ENCODE measurements around the gene SFSWAP. TPM values are rescaled to one million over a fixed set of nuclear protein-coding genes. Genes with fewer than 3 reads are reported as not detected.

Gene SFSWAP
- total RNA-seq, 2 donors from 2014 or later: 80.0 to 87.8 TPM

GRCh38 chr12:131683266-131684014, 27.4 kb upstream of the SFSWAP start:
- Mint-ChIP-seq H3K4me3 (no peak overlapping the region), H3K27ac (no peak overlapping the region), H3K4me1 (peaks cover 5% of the 10 kb centered on the region), H3K36me3 (ENCODE audit: low read depth) (no peaks in the 10 kb centered on the region), H3K27me3 (no peaks in the 10 kb centered on the region)
- no peak for DNase-seq
- no peak for ATAC-seq
- H3K9me3 ChIP-seq (ENCODE audit: control insufficient read depth, low read length, poor library complexity, severe bottlenecking): peaks cover 2% of the 10 kb centered on the region

DNA sequence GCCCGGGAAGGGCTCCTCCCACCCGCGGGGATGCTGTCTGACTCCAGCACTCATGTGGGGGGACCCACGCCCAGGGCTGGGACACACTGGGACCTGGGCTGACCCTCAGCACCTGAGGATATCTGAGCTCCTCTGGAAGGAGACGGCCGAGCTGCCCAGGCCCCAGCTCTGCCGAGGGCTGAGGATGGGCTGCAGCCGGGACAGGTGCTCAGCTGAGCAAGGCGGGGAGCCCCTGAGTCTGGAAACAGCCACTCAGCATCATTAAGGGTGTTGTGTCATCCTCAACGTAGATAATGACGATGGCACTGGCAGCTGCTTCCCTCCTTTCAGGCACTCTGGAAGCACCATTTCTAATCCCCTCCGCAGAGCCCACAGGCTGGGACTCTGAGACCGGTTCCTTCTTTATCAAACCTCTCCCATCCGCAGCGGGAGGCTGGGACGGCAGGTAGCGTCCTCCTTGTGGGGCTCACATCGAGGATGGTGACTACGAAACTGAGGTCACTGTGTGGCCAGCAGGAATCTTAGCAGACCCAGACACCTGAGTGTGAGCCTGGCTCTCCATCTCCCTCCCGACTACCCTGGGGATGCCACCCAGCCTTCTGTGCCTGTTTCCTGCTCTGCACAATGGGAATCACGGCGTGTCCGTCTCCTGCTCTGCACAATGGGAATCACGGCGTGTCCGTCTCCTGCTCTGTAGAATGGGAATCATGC, 26.7 kb upstream of the SFSWAP start:
- DNase-seq (no peak), ATAC-seq (no peak)
- H3K4me3 Mint-ChIP-seq: no peak overlapping the region
- peaks cover 2% of the 10 kb centered on the region for H3K9me3 ChIP-seq (ENCODE audit: control insufficient read depth, low read length, poor library complexity, severe bottlenecking)
- peaks cover 5% of the 10 kb centered on the region for H3K4me1 Mint-ChIP-seq
- H3K27ac Mint-ChIP-seq: no peak overlapping the region
- no peaks in the 10 kb centered on the region for H3K27me3 Mint-ChIP-seq
- no peaks in the 10 kb centered on the region for H3K36me3 Mint-ChIP-seq (ENCODE audit: low read depth)

DNA sequence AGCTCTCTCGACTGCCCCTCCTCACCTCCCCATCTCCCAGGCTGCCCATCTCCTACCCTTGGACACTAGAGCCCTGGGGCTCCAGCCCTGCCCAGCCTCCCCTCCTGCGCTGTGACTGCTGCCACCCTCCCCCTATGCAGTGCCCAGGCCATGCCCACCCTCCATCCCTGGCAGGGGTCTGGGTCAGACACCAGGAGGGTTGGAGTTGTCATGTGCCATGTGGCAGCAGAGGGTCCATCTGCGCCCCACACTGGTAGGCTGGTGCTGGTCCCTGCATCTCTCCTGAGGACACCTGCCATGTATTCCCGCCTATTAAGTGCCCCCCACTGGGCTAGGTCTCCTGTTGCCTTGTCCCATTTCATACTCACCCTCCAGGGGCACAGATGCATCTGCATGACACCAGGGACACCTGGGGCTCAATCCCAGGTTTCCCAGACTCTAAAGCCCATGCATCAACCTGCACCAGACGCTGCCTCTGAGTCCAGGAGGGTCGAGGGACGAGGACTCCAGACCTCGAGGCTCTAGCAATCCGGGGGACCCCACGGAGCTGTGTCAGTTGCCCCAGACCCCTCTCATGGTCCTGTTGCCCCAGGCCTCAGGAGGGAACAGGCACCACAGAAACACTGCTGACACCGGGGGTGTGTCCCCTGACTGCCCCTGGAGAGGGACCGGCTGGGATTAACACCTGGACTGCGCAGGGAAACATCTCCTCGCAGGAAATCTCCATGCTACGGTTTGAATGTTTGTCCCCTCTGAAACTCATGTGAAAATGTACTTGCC, 23.4 kb upstream of the SFSWAP start:
- ATAC-seq (no peak), DNase-seq (no peak)
- peaks cover 2% of the 10 kb centered on the region for H3K9me3 ChIP-seq (ENCODE audit: control insufficient read depth, low read length, poor library complexity, severe bottlenecking)
- Mint-ChIP-seq H3K4me3 (no peak overlapping the region), H3K27me3 (peaks cover 21% of the 10 kb centered on the region), H3K27ac (no peak overlapping the region), H3K36me3 (ENCODE audit: low read depth) (no peaks in the 10 kb centered on the region), H3K4me1 (no peaks in the 10 kb centered on the region)

- H3K4me3 Mint-ChIP-seq: no peak overlapping the region
- no peak overlapping the region for H3K27ac Mint-ChIP-seq
- no peaks in the 10 kb centered on the region for H3K36me3 Mint-ChIP-seq (ENCODE audit: low read depth)
- H3K27me3 Mint-ChIP-seq: peaks cover 21% of the 10 kb centered on the region
- ATAC-seq (no peak), DNase-seq (no peak)
- no peaks in the 10 kb centered on the region for H3K4me1 Mint-ChIP-seq
- H3K9me3 ChIP-seq (ENCODE audit: control insufficient read depth, low read length, poor library complexity, severe bottlenecking): peaks cover 2% of the 10 kb centered on the region
Observed at GRCh38 chr12:131688131-131688844, 22.6 kb upstream of the SFSWAP start.

DNA sequence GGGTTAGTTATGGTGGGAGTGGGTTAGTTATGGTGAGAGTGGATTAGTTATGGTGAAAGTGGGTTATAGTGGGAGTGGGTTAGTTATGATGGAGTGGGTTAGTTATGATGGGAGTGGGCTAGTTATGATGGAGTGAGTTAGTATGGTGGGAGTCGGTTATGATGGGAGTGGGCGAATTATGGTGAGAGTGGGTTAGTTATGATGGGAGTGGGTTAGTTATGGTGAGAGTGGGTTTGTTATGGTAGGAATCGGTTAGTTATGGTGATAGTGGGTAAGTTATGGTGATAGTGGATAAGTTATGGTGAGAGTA, 22.1 kb upstream of the SFSWAP start:
- H3K36me3 Mint-ChIP-seq (ENCODE audit: low read depth): no peaks in the 10 kb centered on the region
- peaks cover 2% of the 10 kb centered on the region for H3K9me3 ChIP-seq (ENCODE audit: control insufficient read depth, low read length, poor library complexity, severe bottlenecking)
- DNase-seq (no peak), ATAC-seq (no peak)
- H3K27me3 Mint-ChIP-seq: peaks cover 21% of the 10 kb centered on the region
- H3K4me1 Mint-ChIP-seq: no peaks in the 10 kb centered on the region
- H3K27ac Mint-ChIP-seq: no peak overlapping the region
- no peak overlapping the region for H3K4me3 Mint-ChIP-seq

GRCh38 chr12:131690320-131690719, 20.6 kb upstream of the SFSWAP start:
- ATAC-seq (no peak), DNase-seq (no peak)
- peaks cover 26% of the 10 kb centered on the region for H3K27me3 Mint-ChIP-seq
- H3K4me3 Mint-ChIP-seq: no peak overlapping the region
- peaks cover 2% of the 10 kb centered on the region for H3K9me3 ChIP-seq (ENCODE audit: control insufficient read depth, low read length, poor library complexity, severe bottlenecking)
- H3K27ac Mint-ChIP-seq: no peak overlapping the region
- H3K36me3 Mint-ChIP-seq (ENCODE audit: low read depth): no peaks in the 10 kb centered on the region
- no peaks in the 10 kb centered on the region for H3K4me1 Mint-ChIP-seq

- no peaks in the 10 kb centered on the region for H3K36me3 Mint-ChIP-seq (ENCODE audit: low read depth)
- DNase-seq (no peak), ATAC-seq (no peak)
- H3K4me1 Mint-ChIP-seq: no peaks in the 10 kb centered on the region
- H3K27me3 Mint-ChIP-seq: peaks cover 34% of the 10 kb centered on the region
- peaks cover 2% of the 10 kb centered on the region for H3K9me3 ChIP-seq (ENCODE audit: control insufficient read depth, low read length, poor library complexity, severe bottlenecking)
- H3K4me3 Mint-ChIP-seq: no peak overlapping the region
- H3K27ac Mint-ChIP-seq: no peak overlapping the region
Observed at GRCh38 chr12:131692431-131692830, 18.5 kb upstream of the SFSWAP start.

DNA sequence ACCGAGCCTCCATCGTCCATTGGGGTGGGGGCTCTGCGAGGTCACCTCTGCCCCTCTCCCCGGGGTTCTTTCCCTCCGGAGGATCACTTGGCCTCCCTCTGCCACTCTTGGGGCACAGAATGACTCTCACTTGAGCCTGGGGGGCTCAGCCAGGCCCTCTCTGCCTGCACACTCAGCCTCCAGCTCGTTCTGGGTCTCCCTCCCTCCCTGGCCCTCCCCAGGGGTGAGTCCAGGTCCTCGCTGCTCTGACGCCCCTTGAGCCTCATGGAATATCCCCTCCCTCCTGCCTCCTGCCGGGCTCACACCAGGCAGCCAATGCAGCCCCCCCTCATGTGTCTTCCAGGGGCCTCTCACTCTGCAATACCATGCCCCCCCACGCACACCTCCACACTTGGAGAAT, 17.7 kb upstream of the SFSWAP start:
- H3K27ac Mint-ChIP-seq: no peak overlapping the region
- no peaks in the 10 kb centered on the region for H3K4me1 Mint-ChIP-seq
- H3K36me3 Mint-ChIP-seq (ENCODE audit: low read depth): no peaks in the 10 kb centered on the region
- peaks cover 2% of the 10 kb centered on the region for H3K9me3 ChIP-seq (ENCODE audit: control insufficient read depth, low read length, poor library complexity, severe bottlenecking)
- ATAC-seq: no peak
- DNase-seq: no peak
- H3K4me3 Mint-ChIP-seq: no peak overlapping the region
- H3K27me3 Mint-ChIP-seq: peaks cover 37% of the 10 kb centered on the region

GRCh38 chr12:131694116-131694838, 16.6 kb upstream of the SFSWAP start:
- DNase-seq (no peak), ATAC-seq (no peak)
- no peaks in the 10 kb centered on the region for H3K9me3 ChIP-seq (ENCODE audit: control insufficient read depth, low read length, poor library complexity, severe bottlenecking)
- Mint-ChIP-seq H3K27ac (no peak overlapping the region), H3K4me1 (peaks cover 2% of the 10 kb centered on the region), H3K36me3 (ENCODE audit: low read depth) (no peaks in the 10 kb centered on the region), H3K27me3 (peaks cover 43% of the 10 kb centered on the region), H3K4me3 (no peak overlapping the region)

DNA sequence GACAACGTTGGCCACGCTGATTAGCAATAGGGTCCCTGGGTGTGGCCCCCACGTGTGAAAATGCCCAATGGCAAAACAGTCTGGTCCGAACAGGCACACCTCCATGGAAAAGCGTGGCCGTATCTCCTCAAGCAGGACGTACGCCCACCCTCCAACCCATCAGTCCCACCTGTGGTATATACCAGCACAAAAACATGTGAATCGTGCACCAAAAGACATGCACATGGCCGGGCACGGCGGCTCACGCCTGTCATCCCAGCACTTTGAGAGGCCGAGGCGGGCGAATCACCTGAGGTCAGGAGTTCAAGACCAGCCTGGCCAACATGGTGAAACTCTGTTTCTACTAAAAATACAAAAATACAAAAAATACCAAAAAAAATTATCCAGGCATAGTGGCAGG, 14.9 kb upstream of the SFSWAP start:
- ATAC-seq (no peak), DNase-seq (no peak)
- H3K4me3 Mint-ChIP-seq: no peak overlapping the region
- no peak overlapping the region for H3K27ac Mint-ChIP-seq
- peaks cover 46% of the 10 kb centered on the region for H3K27me3 Mint-ChIP-seq
- no peaks in the 10 kb centered on the region for H3K36me3 Mint-ChIP-seq (ENCODE audit: low read depth)
- peaks cover 4% of the 10 kb centered on the region for H3K4me1 Mint-ChIP-seq
- H3K9me3 ChIP-seq (ENCODE audit: control insufficient read depth, low read length, poor library complexity, severe bottlenecking): no peaks in the 10 kb centered on the region

DNA sequence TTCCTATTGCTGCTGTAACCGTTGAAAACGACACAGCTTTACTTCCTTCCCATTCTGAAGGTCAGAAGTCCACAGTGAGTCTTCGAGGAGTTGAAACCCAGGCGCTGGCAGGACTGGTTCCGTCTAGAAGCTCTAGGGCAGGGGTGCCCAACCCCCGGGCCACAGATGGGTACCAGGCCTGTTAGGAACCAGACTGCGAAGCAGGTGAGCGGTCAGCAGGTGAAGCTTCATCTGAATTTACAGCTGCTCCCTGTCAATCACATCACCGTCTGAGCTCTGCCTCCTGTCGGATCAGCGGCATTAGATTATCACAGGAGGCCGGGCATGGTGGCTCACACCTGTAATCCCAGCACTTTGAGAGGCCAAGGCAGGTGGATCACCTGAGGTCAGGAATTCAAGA, 12.6 kb upstream of the SFSWAP start:
- H3K4me3 Mint-ChIP-seq: no peak overlapping the region
- no peaks in the 10 kb centered on the region for H3K36me3 Mint-ChIP-seq (ENCODE audit: low read depth)
- ATAC-seq (no peak), DNase-seq (no peak)
- no peak overlapping the region for H3K27ac Mint-ChIP-seq
- H3K9me3 ChIP-seq (ENCODE audit: control insufficient read depth, low read length, poor library complexity, severe bottlenecking): peaks cover 2% of the 10 kb centered on the region
- peaks cover 4% of the 10 kb centered on the region for H3K4me1 Mint-ChIP-seq
- H3K27me3 Mint-ChIP-seq: peaks cover 34% of the 10 kb centered on the region

GRCh38 chr12:131699434-131699833, 11.5 kb upstream of the SFSWAP start:
- DNase-seq (no peak), ATAC-seq (no peak)
- H3K9me3 ChIP-seq (ENCODE audit: control insufficient read depth, low read length, poor library complexity, severe bottlenecking): peaks cover 4% of the 10 kb centered on the region
- no peak overlapping the region for H3K27ac Mint-ChIP-seq
- H3K27me3 Mint-ChIP-seq: peaks cover 34% of the 10 kb centered on the region
- H3K36me3 Mint-ChIP-seq (ENCODE audit: low read depth): no peaks in the 10 kb centered on the region
- H3K4me3 Mint-ChIP-seq: no peak overlapping the region
- peaks cover 4% of the 10 kb centered on the region for H3K4me1 Mint-ChIP-seq
